Natural killer cell (primary cell): ENCODE measurements around the gene ACER1. TPM values are rescaled to one million over a fixed set of nuclear protein-coding genes. Genes with fewer than 3 reads are reported as not detected.
"Not testable (repeated sequence)": the region's sequence is repeated elsewhere in the genome, so short reads cannot be mapped to it uniquely, and the experiment has no call there.

Experiments
- ATAC-seq, 3 donors: fragments of 150-1000 bp in 2 of 3; fragments of 200-7000 bp in 1 of 3; cut with Tn5 transposase; 1 replicate in 1 of 3; 2 replicates in 2 of 3; pipeline ENCODE4 v1.10.0; 2021; ENCODE audit warnings: mild to moderate bottlenecking in 2 of 3, moderate library complexity in 2 of 3
- DNase-seq, 2 donors: peaks; one replicate each; pipeline versions ENCODE4 v3.0.0 to v3.0.0-alpha.2; 2013 to 2021; ENCODE audit warnings: mixed read lengths in 1 of 2
- H3K27ac ChIP-seq: one replicate; pipeline ENCODE4 v1.5.1; 2013; ENCODE audit warnings: mild to moderate bottlenecking, low read length
- H3K27me3 ChIP-seq: one replicate; pipeline ENCODE4 v1.6.1; 2013; ENCODE audit warnings: low read length; ENCODE audit not compliant: control insufficient read depth, insufficient read depth
- H3K36me3 ChIP-seq: one replicate; pipeline ENCODE4 v1.6.1; 2013; ENCODE audit warnings: low read length; ENCODE audit not compliant: control insufficient read depth, insufficient read depth
- H3K4me1 ChIP-seq: one replicate; pipeline ENCODE4 v1.6.1; 2013; ENCODE audit warnings: low read length; ENCODE audit not compliant: control insufficient read depth, insufficient read depth
- H3K4me3 ChIP-seq: one replicate; pipeline ENCODE4 v1.5.1; 2013; ENCODE audit warnings: low read length
- H3K9me3 ChIP-seq: one replicate; pipeline ENCODE4 v1.6.1; 2013; ENCODE audit warnings: low read length; ENCODE audit not compliant: control insufficient read depth, insufficient read depth
- H3K27ac Mint-ChIP-seq, 2 donors: one replicate each; pipeline ENCODE4 v1.8.0; 2022; ENCODE audit warnings: mild to moderate bottlenecking in 2 of 2, mixed read lengths in 2 of 2, moderate library complexity in 1 of 2
- H3K27me3 Mint-ChIP-seq, 2 donors: one replicate each; pipeline ENCODE4 v1.8.0; 2022; ENCODE audit warnings: low read depth in 2 of 2, mixed read lengths in 2 of 2
- H3K36me3 Mint-ChIP-seq: one replicate; pipeline ENCODE4 v1.8.0; 2022; ENCODE audit warnings: mixed read lengths
- H3K4me1 Mint-ChIP-seq, 2 donors: one replicate each; pipeline ENCODE4 v1.8.0; 2022; ENCODE audit warnings: mixed read lengths in 2 of 2
- H3K4me3 Mint-ChIP-seq: one replicate; pipeline ENCODE4 v1.8.0; 2022; ENCODE audit warnings: mild to moderate bottlenecking, moderate library complexity, mixed read lengths
- H3K9me3 Mint-ChIP-seq, 2 donors: one replicate each; pipeline ENCODE4 v1.8.0; 2022; ENCODE audit warnings: mixed read lengths in 2 of 2
- WGBS: methylation state at CpG from one replicate; pipeline ENCODE4 v1.1.7; 2013; ENCODE audit warnings: missing lambda C conversion rate; ENCODE audit not compliant: insufficient coverage; 5-methylcytosine and 5-hydroxymethylcytosine counted together
- intact Hi-C: fragments of 100-400 bp; cut with micrococcal nuclease; formaldehyde crosslinking; loops from one replicate; pipeline ENCODE4 v1.14.2; 2022
- total RNA-seq, 4 donors: library from RNA; stranded (reverse); fragments of 120-200 nt in 1 of 4; gene quantifications; one replicate each; pipeline versions ENCODE4 v1.2.3 to v1.2.4, GENCODE V29; 2013 to 2022
- TF ChIP-seq, protein P1 (sequence below): fragments of 200-600 bp; IDR thresholded peaks from one replicate; pipeline ENCODE4 v1.8.0; 2022; ENCODE audit warnings: antibody characterized with exemption

The ACER1 gene
- total RNA-seq, 3 donors from 2014 or later (not counting 1 experiment from before 2014, with no cell fraction given), result 0.25 to 0.35 TPM; not detected in 1

GRCh38 chr19:6288737-6289136 lies 44.7 kb downstream of the ACER1 start:
- ATAC-seq, result no peak
- Mint-ChIP-seq H3K27ac (no peak overlapping the region), H3K36me3 (no peaks in the 10 kb centered on the region), H3K9me3 (peaks cover 2 to 14% of the 10 kb centered on the region in 2 donors), H3K4me1 (no peaks in the 10 kb centered on the region), H3K27me3 (no peaks in the 10 kb centered on the region), H3K4me3 (no peak overlapping the region)
- H3K36me3 ChIP-seq, result no peaks in the 10 kb centered on the region
- peaks cover 64% of the 10 kb centered on the region for H3K9me3 ChIP-seq
- no peak overlapping the region for H3K4me3 ChIP-seq
- H3K27ac ChIP-seq, result no peak overlapping the region
- no peaks in the 10 kb centered on the region for H3K27me3 ChIP-seq
- no peak for DNase-seq
- H3K4me1 ChIP-seq, result no peaks in the 10 kb centered on the region
- 100% methylated on average over 1 of the region's 1 CpG for WGBS
- intact Hi-C loops, result no loop called here
- TF ChIP-seq, protein P1, sequence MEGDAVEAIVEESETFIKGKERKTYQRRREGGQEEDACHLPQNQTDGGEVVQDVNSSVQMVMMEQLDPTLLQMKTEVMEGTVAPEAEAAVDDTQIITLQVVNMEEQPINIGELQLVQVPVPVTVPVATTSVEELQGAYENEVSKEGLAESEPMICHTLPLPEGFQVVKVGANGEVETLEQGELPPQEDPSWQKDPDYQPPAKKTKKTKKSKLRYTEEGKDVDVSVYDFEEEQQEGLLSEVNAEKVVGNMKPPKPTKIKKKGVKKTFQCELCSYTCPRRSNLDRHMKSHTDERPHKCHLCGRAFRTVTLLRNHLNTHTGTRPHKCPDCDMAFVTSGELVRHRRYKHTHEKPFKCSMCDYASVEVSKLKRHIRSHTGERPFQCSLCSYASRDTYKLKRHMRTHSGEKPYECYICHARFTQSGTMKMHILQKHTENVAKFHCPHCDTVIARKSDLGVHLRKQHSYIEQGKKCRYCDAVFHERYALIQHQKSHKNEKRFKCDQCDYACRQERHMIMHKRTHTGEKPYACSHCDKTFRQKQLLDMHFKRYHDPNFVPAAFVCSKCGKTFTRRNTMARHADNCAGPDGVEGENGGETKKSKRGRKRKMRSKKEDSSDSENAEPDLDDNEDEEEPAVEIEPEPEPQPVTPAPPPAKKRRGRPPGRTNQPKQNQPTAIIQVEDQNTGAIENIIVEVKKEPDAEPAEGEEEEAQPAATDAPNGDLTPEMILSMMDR, result no peak

GRCh38 chr19:6287269-6287885 lies 46.0 kb downstream of the ACER1 start:
- Mint-ChIP-seq H3K27ac (no peak overlapping the region), H3K27me3 (no peaks in the 10 kb centered on the region), H3K36me3 (no peaks in the 10 kb centered on the region), H3K4me3 (no peak overlapping the region), H3K9me3 (peaks cover 2 to 14% of the 10 kb centered on the region in 2 donors), H3K4me1 (no peaks in the 10 kb centered on the region)
- H3K27me3 ChIP-seq, result no peaks in the 10 kb centered on the region
- H3K27ac ChIP-seq, result no peak overlapping the region
- no peak overlapping the region for H3K4me3 ChIP-seq
- no peak for ATAC-seq
- peaks cover 50% of the 10 kb centered on the region for H3K9me3 ChIP-seq
- no peaks in the 10 kb centered on the region for H3K4me1 ChIP-seq
- 90% methylated on average over 6 of the region's 6 CpGs for WGBS
- intact Hi-C loops, result no loop called here
- H3K36me3 ChIP-seq, result no peaks in the 10 kb centered on the region
- DNase-seq, result no peak
- TF ChIP-seq, protein P1, result no peak

DNA sequence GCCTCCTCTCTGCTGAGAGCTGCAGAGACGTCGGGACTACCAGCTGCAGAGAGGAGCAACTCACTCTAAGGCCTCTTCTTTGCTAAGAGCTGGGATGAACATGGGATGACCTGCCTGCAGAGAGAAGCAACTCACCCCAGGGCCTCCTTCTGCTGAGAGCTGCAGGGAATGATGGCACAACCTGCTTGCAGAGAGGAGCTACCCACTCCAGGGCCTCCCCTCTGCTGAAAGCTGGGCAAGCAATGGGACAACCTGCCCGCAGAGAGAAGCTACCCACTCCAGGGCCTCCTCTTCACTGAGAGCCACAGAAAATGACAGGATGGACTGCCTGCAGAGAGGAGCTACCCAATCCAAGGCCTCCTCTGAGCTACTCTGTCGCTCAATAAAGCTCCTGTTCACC lies 46.7 kb downstream of the ACER1 start:
- H3K27me3 Mint-ChIP-seq, result no peaks in the 10 kb centered on the region
- H3K36me3 ChIP-seq, result no peaks in the 10 kb centered on the region
- peaks cover 2 to 14% of the 10 kb centered on the region in 2 donors for H3K9me3 Mint-ChIP-seq
- H3K27me3 ChIP-seq, result no peaks in the 10 kb centered on the region
- no peaks in the 10 kb centered on the region for H3K4me1 Mint-ChIP-seq
- H3K27ac Mint-ChIP-seq, result no peak overlapping the region
- H3K36me3 Mint-ChIP-seq, result no peaks in the 10 kb centered on the region
- ATAC-seq (no peak), DNase-seq (no peak)
- peaks cover 43% of the 10 kb centered on the region for H3K9me3 ChIP-seq
- TF ChIP-seq, protein P1, result no peak
- no peak overlapping the region for H3K4me3 ChIP-seq
- H3K27ac ChIP-seq, result no peak overlapping the region
- no peak overlapping the region for H3K4me3 Mint-ChIP-seq
- intact Hi-C loops, result no loop called here
- 79% methylated on average over 4 of the region's 4 CpGs for WGBS
- no peaks in the 10 kb centered on the region for H3K4me1 ChIP-seq

DNA sequence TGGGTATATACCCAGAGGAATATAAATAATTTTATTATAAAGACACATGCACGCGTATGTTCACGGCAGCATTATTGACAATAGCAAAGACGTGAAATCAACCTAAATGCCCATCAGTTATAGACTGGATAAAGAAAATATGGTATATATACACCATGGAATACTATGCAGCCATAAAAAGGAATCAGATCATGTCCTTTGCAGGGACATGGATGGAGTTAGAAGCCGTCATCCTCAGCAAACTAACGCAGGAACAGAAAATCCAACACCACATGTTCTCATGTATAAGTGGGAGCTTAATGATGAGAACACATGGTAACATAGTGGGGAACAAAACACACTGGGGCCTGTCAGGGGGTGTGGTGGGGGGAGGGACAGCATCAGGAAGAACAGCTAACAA lies 51.0 kb downstream of the ACER1 start:
- H3K27ac Mint-ChIP-seq, intact Hi-C loops: not testable (repeated sequence)
- H3K4me1 Mint-ChIP-seq, result peaks cover 18 to 19% of the 10 kb centered on the region in 2 donors

More for the DNA sequence above, 51.0 kb downstream of the ACER1 start:
- H3K4me1 ChIP-seq, result peaks cover 25% of the 10 kb centered on the region
- not testable (repeated sequence) for H3K36me3 ChIP-seq, H3K4me3 ChIP-seq, H3K27me3 ChIP-seq, H3K36me3 Mint-ChIP-seq, DNase-seq, ATAC-seq, H3K27me3 Mint-ChIP-seq, H3K27ac ChIP-seq, H3K9me3 Mint-ChIP-seq
- no CpG with 5 or more reads among the region's 6 CpGs for WGBS
- H3K4me3 Mint-ChIP-seq, result peak overlapping the region; percentile 37
- H3K9me3 ChIP-seq, result peaks cover 18% of the 10 kb centered on the region
